Fibroblast of skin of left biceps (primary cell): ENCODE data around the gene KAT7.

Experiments
- DNase-seq, 2 experiments: peaks; one replicate each; pipeline ENCODE4 v3.0.0-alpha.2; 2013; ENCODE audit warnings: low read depth in 2 of 2

Gene KAT7

GRCh38 chr17:49760932-49761558, 27.4 kb upstream of the KAT7 start:
- no peak for DNase-seq

- no peak for DNase-seq
Observed at GRCh38 chr17:49762151-49762941, 26.1 kb upstream of the KAT7 start.

- peak; percentile 90 for DNase-seq
Observed at GRCh38 chr17:49763735-49764558, 24.5 kb upstream of the KAT7 start, which contains the start of gene FAM117A. Gene FAM117A, minus strand, starts transcription at chr17:49764131. Its CDS starts 44 bp downstream, at chr17:49764087.

DNA sequence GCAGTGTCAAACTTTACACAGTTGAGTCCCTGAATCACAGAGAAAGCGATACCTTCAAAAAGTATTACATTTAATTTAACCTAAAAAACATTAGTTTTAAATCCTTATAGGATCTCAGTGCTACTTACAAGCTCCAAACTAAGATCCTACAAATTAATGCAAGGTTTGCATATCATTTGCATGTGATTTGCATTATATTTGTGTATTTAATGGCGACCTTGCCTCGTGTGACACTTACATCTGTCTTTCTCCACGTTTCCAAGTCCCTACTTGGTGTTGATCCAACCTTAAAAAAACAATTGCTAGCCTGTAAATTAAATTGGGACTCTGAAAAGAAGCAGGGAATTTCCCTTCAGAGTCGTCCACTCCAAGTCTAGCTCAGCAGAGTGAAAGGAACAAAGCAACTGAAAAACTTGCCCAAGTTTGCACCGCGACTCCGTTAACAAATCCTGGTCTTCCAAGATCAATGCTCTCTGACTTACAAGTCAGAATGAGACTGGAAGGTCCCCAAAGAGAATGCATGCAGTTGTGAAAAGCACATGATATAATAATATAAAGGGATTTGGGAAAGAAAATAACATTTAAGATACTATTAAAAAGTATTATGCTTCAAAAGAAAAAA, 23.8 kb upstream of the KAT7 start:
- no peak for DNase-seq

DNA sequence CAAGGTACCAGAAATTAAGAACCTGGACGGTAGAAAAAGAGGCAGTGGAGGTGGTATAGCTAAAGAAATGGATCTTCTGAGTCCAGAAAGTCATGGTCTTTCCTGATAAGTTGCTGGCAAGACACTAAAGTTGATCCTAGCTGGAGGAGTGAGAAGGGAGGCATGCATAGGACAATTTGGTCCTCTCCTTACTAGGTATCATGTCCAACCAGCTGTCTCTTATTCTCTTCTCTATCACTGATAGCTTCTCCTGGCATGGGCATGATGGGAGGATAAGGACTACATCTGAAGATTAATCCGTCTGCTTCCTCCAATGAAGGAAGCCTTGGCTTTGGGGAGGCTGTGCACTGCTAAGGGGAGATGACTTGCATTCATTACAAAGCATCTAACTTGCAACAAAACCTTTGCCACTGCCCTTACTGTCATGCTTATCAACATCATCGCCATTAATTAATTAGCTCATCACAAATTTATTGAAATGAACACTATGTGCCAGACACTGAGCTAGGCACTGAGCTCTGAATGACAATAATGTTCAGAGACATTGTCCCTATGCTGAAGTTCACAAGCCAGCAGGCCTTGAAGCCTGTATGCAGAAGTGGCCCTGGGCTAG, 21.5 kb upstream of the KAT7 start:
- no peak for DNase-seq

DNA sequence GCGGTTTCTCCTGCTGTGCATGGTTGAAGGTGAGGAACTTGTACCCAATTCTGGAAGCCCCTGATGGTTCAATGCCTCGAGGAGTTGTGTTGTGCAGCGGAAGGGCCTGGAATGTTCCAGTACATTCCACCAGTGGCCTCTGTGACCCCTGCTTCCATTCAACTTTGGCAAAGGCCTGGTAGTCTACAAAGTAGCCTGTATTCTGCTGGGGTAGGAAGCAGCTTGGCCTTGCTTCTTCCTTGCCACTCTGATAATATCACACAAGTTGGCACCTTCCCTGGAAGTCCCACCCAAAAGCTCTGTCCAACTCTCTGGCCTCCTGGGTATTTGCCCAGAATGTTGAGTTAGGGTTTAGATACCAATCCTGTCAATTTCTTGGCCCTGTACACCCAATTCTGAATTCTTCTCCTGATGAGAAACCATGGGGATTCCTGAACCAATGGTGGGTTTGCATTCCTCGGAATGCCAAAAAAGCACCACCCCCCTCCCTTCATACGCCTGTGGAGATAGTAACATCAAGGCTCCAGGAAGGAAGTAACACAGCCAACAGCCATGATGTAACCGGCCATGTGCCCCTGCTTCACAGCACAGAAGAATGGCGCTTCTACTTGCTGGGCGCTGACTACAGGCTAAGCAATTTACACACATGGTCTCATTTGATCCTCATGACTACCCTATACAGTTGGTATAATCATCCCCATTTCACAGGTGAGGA, 12.8 kb upstream of the KAT7 start:
- DNase-seq: no peak

GRCh38 chr17:49776551-49777300, 11.8 kb upstream of the KAT7 start:
- DNase-seq: no peak

GRCh38 chr17:49777563-49777962, 10.9 kb upstream of the KAT7 start:
- no peak for DNase-seq

- no peak for DNase-seq
Observed at GRCh38 chr17:49779156-49779738, 9.2 kb upstream of the KAT7 start.

DNA sequence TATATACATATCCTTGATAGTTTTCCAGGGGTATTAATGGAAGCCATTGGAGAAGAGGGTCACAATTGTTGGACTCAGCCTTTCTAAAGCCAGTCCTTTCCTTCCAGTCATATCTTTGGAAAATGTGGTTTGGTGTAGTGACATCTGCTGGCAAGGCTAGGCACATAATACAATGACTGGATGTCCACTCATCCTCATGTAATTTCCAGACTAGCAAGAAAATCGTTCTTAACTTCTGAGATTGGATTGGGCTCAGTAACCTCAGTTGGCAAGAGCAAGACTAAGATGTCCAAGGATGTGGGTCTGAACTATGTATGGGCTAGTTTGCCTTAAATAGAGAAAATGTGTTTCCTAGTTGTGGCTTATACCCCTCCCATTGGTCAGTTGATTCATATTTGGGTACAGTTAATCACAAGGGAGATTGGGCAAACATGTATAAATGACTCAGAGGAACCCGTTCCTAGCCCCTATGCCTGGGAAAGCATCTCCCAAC, 8.7 kb upstream of the KAT7 start:
- peak; percentile 21 to 23 for DNase-seq

- no peak for DNase-seq
Observed at GRCh38 chr17:49783071-49783715, 5.3 kb upstream of the KAT7 start.

DNA sequence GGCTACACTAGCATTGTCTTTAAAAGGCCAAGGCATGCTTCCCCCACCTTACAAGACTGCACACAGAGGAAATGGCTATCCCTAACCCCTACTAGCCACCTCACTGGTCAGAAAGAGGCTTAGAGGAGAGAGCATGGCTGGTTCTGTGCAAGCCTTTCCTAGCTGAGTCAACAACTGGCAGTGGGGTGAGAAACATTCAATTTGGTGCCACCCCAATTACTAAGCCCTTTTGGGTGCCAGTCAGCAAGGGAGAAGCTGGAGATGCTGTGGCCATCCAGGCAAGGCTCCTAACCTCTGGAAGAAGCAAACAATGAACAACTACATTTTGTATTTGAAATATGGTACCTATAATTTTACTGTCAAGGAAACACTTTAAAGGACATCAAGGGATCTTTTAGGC, 4.7 kb upstream of the KAT7 start:
- DNase-seq: no peak

GRCh38 chr17:49784636-49785035, 3.8 kb upstream of the KAT7 start:
- no peak for DNase-seq

GRCh38 chr17:49787884-49788477, 500 bp upstream of the KAT7 start:
- DNase-seq: no peak

DNA sequence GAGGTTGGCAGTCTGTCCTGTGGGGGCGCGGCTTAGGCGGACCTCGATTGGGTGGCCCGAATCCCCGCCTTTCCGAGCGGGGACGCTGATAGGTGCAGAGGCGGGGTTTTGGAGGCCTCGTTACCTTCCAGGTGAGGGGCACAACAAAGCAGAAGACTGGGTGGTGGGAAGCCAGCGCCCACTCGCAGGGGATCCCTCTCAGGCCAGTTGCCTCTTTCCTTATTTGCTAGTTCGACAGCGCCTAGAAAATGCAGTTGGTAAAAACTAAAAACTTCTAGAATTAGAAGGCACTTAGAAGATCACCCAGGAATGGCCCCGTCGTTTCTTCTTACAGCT, 730 bp downstream of the KAT7 start:
- DNase-seq: no peak

- DNase-seq: no peak
Observed at GRCh38 chr17:49793309-49793708, 4.8 kb downstream of the KAT7 start.

- no peak for DNase-seq
Observed at GRCh38 chr17:49795372-49795771, 6.9 kb downstream of the KAT7 start.

DNA sequence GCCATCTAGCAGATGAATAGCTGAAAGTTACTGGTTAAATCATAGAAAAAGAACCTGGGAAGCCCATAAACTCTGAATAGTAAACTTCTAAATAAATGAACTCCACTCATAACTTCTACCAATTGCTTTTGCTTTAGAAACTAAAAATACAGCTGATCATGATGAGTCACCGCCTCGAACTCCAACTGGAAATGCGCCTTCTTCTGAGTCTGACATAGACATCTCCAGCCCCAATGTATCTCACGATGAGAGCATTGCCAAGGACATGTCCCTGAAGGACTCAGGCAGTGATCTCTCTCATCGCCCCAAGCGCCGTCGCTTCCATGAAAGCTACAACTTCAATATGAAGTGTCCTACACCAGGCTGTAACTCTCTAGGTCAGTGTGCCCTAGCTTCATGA, 9.7 kb downstream of the KAT7 start:
- DNase-seq: no peak

DNA sequence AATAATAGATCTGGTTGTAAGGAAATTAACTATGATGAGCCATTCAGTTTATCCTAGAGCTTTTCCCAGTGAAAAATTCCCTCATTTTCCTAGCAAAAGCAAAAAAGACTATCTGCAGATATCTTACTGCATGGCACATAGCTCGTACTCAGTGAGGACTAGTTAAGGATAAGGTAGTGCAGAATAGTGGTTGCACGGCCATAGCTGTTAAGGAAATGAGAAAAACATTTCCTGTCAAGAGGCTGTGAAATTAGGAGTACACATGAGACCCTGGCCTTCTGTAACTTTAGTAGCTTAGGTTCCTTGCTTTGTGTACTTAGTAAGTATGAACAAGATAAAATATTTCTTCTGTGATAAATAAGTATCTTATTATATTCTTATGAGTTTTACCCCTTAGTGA, 10.3 kb downstream of the KAT7 start:
- no peak for DNase-seq
